Fibroblast of skin of abdomen (primary cell): ENCODE measurements around the gene SIRPA.
A peak's percentile ranks its signal among the peaks of the same experiment; 100 is the strongest.

Experiments used
- DNase-seq: peaks from one replicate; pipeline ENCODE4 v3.0.0-alpha.2; 2013

Gene SIRPA

DNA sequence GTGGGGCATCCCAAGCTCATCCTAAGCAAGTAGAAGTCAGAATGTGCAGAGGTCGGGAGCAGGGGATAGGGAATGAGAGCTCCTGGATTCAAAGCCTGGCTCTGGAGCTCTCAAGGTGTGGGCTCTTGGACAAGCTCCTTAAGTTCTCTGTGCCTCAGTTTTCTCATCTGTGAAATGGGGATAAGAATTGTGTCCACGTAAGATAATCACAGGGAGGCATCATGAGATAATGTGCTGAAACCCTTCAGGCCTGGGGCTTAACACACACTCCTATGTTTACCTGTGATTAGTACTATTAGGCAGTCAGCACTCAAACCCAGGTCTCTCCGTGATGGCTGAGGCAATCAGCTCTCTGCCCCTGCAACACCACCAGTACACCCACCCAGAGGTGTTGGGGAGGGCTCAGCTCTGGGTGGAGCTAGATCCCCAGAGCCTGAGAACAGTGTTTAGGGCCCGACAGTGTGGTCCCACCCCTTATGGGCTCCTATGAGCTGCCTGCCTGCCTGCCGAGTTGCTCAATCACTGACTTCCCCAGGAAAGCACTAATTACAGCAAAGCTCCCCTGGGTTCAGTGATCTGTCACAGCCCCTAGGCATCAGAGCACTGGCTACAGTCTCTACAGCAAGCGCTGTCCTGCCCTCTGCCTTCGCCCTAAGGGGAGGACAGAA, 6.3 kb upstream of the SIRPA start:
- DNase-seq = peak; percentile 38

DNA sequence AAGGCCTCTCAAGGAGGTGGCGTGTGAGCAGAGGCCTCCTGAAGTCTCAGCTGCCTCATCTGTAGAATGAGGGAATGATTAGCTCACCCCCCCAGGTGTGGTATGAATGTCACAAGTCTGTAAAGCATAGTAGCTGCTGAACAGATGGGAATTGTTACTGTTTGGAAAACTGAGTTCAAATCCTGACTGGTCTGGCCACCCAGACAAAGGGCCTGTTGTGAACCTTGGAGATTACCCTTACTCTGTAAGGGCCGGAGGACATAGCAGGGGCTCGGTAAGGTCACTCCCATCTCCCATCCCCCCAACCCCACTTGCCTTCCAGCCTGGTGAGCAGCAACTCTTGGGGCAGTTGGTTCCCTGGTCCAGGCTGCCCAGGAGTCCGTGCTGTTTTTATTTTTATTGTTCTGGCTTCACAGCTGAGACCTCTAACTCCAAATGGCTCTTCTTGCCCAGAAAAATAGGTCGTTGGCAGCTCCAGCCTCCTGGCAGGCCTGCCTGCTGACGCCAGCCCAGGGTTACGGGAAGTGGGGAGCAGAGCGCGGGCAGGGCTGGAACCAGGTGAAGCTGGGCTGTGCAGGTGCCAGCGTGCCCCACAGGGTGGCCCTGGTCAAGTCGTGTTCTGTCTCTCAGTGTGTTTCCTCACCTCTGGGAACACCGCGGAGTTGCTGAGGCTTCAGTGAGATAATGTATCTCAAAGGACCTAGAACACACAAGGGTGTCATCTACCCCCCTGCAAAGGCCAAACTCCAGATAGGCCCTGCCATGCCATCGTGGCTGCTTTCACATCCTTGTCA, 4.5 kb upstream of the SIRPA start:
- DNase-seq = no peak

GRCh38 chr20:1891263-1892118, 3.7 kb upstream of the SIRPA start:
- no peak for DNase-seq

GRCh38 chr20:1892119-1892385, 3.2 kb upstream of the SIRPA start:
- DNase-seq = no peak

DNA sequence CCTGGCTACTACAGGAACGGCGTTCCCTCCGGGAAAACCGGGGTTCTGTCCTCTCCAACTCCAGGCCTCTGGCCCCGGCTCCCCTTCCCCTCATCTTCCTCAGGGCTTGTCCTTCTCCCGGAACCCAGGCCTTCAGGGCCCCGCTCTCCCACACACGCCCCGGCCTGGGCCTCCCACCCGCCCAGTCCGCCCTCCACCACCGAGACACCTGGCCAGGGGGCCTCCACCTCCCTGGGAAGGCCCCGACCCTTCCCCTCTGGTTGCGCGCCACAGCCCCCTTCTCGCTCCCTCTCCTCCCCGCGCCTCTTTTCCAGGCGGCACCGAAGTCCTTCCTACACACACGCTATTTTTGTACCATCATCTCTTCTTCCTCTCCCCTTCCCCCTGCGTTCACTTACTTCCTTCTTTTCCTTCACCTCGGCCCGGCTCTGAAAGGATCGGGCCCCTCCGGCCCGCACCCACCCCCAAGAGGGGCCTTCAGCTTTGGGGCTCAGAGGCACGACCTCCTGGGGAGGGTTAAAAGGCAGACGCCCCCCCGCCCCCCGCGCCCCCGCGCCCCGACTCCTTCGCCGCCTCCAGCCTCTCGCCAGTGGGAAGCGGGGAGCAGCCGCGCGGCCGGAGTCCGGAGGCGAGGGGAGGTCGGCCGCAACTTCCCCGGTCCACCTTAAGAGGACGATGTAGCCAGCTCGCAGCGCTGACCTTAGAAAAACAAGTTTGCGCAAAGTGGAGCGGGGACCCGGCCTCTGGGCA, 1.3 kb upstream of the SIRPA start:
- DNase-seq = no peak

DNA sequence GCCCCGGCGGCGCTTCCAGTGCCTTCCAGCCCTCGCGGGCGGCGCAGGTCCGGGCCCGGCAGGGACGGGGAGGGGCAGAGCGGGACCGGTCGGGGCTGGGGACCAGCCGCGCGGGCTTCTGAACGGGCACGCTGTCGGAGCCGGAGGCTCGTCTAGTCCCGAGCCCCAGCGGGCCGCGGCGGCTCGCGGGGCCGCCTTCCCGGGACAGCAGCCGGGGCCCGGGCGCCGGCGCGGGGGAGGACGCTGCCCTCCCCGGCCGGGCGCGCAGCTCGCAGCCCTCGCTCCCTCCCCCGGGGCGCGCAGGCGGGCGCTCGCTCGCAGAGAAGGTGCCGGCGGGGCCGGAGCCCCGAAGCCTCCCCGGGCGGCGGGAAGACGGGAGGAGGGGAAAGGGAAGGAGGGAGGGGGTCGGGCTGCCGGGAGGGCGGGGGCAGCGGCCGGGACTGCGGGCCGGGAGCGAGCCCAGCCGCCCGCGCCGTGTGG, 696 bp upstream of the SIRPA start:
- peak; percentile 61 for DNase-seq

GRCh38 chr20:1895674-1896483, 672 bp downstream of the SIRPA start:
- no peak for DNase-seq

GRCh38 chr20:1896484-1897258, 1.5 kb downstream of the SIRPA start:
- no peak for DNase-seq

DNA sequence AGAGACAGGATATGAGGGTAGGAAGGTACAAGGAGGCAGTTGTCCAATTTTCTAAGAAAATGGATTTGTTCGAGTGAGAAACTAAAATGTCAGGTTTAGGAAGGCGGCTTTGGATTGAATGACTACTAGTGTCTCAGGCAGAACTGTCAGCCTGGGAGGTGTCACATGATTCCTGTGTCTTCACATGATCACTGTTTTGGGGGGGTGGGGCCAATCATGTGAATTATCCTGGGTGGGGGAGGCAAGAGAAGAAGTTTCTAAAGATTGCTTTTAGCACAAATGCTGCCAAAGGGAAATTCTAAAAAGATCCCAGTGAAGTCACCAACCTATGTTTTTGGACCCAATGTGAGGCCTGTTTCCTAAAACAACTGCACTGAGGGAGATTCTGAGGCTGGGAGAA, 2.3 kb downstream of the SIRPA start:
- DNase-seq = no peak

GRCh38 chr20:1897965-1898464, 2.8 kb downstream of the SIRPA start:
- no peak for DNase-seq

DNA sequence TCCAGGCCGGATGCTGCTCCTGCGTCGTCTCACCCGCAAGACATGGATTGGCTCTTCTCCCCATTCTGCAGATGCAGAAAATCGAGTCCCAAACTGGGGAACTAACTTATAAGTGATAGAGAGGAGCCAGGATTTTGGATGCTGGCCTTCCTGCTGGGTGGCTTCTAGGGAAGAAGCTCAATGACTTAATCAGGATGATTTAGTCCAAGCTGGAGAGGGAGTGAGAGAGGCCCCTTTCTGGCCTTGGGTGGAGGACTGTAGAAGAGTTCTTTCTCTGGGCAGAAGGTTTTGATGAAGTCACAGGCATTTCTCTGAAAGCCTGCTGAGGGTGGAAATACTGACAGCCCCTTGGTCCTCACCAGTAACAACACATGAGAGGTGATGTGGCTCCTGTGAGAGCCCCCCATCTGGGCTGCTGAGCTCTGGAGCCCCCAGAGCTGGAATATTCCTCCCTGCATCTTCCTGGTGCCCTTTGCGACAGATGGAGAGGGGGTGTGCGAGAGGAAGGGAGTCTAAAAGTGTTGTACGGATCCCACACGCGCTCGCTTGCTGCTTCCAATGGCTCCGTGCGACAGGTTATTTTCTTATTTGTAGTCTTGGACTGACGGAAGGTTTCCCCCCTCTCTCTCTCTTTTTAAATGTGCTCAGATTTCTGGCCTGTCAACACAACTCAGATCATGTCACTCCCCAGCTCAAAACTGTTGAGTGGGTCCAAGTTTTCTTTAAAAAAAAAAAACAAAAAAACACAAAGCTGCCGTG, 3.5 kb downstream of the SIRPA start:
- no peak for DNase-seq

DNA sequence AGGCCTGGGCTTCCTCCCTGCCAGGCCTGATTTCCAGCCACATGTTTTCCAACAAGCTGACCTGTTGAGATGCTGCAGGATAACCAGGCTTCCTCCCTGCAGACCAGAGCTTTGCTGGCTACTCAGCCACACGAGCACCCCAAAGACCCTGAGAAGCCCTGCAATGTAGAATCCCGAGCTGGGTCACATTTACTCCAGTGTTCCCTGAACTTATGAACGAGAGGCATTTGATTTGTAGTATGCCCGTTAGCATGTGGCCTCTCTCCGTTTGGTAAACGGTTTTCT, 4.0 kb downstream of the SIRPA start:
- no peak for DNase-seq

DNA sequence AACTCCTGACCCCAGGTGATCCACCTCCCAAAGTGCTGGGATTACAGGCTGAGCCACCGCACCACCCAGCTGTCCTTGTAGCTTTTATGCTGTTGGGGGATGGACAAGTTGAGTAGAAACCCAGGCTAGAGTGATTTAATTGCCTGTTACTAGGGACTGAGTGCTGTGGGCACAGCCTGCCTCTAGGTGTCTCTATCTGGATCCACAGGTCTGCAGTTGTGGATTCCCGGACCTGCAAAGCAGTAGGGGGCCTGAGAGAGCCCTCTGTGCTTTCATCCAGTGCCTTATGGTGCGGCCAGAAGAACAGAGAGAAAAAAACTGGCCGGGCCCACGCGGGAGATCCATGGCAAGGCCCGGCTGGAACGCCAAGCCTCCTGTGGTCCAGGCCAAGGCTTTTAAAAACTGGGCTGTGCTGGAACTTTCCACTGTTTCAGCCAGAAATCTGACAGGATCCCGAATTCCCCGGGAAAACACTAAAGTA, 5.2 kb downstream of the SIRPA start:
- peak; percentile 80 for DNase-seq

DNA sequence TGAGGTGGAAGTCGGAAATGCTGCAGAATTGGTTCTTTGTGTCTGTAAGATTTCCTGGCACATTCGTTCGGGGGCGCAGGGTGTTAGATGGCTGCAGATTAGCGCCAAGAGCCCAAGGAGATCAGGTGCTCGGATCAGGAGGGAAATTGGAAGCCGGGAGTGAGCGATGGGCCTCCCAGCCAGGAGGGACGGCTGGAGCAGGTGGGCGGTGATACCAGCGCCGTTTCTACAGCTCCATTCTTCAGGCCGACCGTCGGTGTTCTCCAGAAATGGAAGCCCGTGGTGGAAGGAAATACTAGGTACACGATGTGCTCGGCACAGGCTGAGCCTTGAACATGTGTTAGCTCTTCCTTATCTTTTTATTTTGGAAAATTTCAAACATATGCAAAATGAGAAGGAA, 6.5 kb downstream of the SIRPA start:
- no peak for DNase-seq

DNA sequence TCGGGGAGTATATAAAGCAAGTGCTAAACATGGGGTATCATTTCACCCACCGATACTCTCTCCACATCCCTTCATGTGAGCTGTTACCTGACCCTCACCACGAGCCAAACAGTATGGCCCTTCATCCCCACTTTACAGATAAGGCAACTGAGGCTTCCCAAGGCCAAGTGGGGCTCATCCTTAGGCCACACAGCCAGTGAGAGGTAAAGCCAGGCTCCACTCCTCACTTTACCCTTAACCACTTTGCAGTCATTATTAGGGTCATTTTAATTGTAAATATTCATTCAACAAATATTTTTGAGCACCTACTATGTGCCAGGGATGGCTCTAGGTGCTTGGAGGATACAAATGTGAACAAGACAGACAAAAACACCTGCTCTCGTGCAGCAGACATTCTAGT, 7.0 kb downstream of the SIRPA start:
- no peak for DNase-seq

GRCh38 chr20:1904135-1904534, 8.9 kb downstream of the SIRPA start:
- no peak for DNase-seq

DNA sequence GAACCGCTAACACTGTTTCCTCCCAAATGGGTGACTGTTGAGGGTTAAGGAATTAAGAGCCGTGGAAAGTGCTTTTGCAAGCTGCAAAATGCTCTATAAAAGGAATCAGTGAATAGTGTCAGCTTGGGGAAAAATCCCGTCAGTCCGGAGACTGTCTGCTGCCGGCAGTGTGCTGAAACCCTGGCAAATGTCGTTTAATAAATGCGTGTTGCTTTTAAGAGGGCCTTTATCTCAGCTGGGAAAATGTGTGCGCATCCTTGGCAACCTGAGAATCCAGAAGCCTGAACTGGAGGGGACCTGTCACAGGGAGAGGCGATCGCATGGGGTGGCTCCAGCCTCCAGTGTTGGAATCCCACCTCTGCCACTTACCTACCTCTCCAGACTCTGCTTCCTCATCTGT, 9.8 kb downstream of the SIRPA start:
- no peak for DNase-seq

GRCh38 chr20:1905693-1906092, 10.5 kb downstream of the SIRPA start:
- no peak for DNase-seq

DNA sequence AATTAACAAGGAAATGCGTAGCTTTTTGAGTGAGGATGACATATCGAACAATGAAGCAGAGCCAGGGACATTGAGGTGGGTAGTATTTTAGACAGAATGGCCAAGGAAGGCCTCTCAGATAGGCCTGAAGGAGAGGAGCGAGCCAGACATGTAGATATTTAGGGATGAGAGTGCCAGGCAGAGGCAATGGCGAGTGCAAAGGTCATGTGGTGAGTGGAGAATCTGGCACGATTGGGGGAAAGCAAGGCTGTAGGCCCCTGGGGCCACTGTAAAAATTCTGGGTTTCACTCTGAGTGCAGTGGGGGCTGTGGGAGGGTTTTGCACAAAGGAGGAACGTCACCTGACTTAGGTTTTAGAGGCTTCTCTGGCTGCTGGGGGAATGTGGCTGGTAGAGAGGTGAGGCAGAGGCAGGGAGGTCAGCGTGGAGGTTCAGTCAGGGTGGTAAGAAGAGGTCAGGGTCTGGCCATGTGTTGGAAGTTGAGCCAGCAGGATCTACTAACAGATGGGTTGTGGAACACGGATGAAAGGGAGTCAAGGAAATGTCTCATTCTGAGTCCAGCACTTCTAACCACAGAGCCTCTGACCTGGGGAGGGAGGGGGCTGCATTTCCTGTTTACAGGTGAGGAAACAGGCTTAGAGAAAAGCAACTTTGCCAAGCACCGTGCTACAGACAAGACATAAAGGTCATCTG, 11.3 kb downstream of the SIRPA start:
- DNase-seq = no peak

DNA sequence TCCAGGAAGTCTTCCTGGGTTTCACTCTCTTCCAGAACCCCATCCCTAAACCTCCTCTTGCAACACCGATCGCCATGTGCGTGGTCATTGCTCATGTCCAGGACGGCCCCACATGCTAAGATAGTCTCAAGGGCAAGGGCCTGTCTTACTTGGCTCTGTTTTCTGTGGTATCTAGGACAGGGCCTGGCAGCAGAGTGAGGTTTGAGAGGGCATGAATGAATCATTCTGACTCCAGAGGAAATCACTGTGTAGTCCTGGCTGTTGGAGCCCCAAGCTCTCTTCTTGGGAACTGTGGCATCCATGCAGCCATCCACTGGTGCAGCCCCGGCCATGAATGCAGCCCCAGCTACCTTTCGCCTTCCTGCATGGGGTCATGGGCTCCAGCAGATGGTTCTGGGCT, 12.4 kb downstream of the SIRPA start:
- no peak for DNase-seq
